Measurements from ENCODE around the gene CADM1.

DNA sequence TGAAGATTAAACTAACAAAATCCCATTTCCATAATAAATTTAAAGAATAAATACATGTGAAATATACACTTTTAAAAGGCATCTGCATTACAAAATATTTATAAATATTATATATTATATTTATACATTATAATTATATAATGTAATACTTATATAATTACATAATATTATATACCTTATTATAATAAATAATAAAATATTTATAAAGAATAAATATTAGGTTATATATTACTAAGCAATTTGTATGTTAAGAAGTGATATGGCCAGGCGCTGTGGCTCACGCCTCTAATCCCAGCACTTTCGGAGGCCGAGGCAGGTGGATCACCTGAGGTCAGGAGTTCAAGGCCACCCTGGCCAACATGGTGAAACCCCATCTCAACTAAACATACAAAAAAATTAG, 97.8 kb downstream of the CADM1 start:
- TF ChIP-seq, protein P1, sequence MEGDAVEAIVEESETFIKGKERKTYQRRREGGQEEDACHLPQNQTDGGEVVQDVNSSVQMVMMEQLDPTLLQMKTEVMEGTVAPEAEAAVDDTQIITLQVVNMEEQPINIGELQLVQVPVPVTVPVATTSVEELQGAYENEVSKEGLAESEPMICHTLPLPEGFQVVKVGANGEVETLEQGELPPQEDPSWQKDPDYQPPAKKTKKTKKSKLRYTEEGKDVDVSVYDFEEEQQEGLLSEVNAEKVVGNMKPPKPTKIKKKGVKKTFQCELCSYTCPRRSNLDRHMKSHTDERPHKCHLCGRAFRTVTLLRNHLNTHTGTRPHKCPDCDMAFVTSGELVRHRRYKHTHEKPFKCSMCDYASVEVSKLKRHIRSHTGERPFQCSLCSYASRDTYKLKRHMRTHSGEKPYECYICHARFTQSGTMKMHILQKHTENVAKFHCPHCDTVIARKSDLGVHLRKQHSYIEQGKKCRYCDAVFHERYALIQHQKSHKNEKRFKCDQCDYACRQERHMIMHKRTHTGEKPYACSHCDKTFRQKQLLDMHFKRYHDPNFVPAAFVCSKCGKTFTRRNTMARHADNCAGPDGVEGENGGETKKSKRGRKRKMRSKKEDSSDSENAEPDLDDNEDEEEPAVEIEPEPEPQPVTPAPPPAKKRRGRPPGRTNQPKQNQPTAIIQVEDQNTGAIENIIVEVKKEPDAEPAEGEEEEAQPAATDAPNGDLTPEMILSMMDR (IDR thresholded peaks at IDR 0.05; ENCODE audit: borderline replicate concordance, extremely low read depth, low read length, poor library complexity, severe bottlenecking), result no peak
- no peak for TF ChIP-seq EZH2 (IDR thresholded peaks at IDR 0.05; ENCODE audit: borderline replicate concordance, low read depth, low read length, severe bottlenecking)

Data from DND-41 (cell line).